Measurements from ENCODE around the gene C2orf92.

GRCh38 chr2:97741686-97742085, 72.2 kb downstream of the C2orf92 start:
- TF ChIP-seq, protein P1, sequence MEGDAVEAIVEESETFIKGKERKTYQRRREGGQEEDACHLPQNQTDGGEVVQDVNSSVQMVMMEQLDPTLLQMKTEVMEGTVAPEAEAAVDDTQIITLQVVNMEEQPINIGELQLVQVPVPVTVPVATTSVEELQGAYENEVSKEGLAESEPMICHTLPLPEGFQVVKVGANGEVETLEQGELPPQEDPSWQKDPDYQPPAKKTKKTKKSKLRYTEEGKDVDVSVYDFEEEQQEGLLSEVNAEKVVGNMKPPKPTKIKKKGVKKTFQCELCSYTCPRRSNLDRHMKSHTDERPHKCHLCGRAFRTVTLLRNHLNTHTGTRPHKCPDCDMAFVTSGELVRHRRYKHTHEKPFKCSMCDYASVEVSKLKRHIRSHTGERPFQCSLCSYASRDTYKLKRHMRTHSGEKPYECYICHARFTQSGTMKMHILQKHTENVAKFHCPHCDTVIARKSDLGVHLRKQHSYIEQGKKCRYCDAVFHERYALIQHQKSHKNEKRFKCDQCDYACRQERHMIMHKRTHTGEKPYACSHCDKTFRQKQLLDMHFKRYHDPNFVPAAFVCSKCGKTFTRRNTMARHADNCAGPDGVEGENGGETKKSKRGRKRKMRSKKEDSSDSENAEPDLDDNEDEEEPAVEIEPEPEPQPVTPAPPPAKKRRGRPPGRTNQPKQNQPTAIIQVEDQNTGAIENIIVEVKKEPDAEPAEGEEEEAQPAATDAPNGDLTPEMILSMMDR (IDR thresholded peaks at IDR 0.05; ENCODE audit: borderline replicate concordance, extremely low read depth, low read length, poor library complexity, severe bottlenecking): no peak
- no peak for TF ChIP-seq EZH2 (IDR thresholded peaks at IDR 0.05; ENCODE audit: borderline replicate concordance, low read depth, low read length, severe bottlenecking)

Data from DND-41 (cell line).